ENCODE measurements around the gene AGMAT.
"Not testable (repeated sequence)": the region's sequence is repeated elsewhere in the genome, so short reads cannot be mapped to it uniquely, and the experiment has no call there.

The AGMAT gene

GRCh38 chr1:15610167-15610566, 25.3 kb upstream of the AGMAT start:
- DNase-seq: no peak

- no peak for DNase-seq
Observed at GRCh38 chr1:15609631-15610030, 24.8 kb upstream of the AGMAT start.

- DNase-seq: no peak
Observed at GRCh38 chr1:15605398-15606383, 20.8 kb upstream of the AGMAT start.

- not testable (repeated sequence) for DNase-seq
Observed at GRCh38 chr1:15604400-15604799, 19.5 kb upstream of the AGMAT start.

GRCh38 chr1:15603966-15604282, 19.1 kb upstream of the AGMAT start:
- DNase-seq: not testable (repeated sequence)

GRCh38 chr1:15603050-15603965, 18.5 kb upstream of the AGMAT start:
- peak; percentile 96 for DNase-seq

- DNase-seq: no peak
Observed at GRCh38 chr1:15598436-15598835, 13.6 kb upstream of the AGMAT start.

GRCh38 chr1:15595809-15596617, 11.2 kb upstream of the AGMAT start:
- DNase-seq: no peak

GRCh38 chr1:15592285-15592684, 7.4 kb upstream of the AGMAT start:
- no peak for DNase-seq

- no peak for DNase-seq
Observed at GRCh38 chr1:15583016-15583706, 1.7 kb downstream of the AGMAT start.

GRCh38 chr1:15579683-15580047, 5.2 kb downstream of the AGMAT start:
- DNase-seq: peak; percentile 38

GRCh38 chr1:15578921-15579682, 5.7 kb downstream of the AGMAT start:
- DNase-seq: no peak

- no peak for DNase-seq
Observed at GRCh38 chr1:15577691-15578090, 7.2 kb downstream of the AGMAT start.

- no peak for DNase-seq
Observed at GRCh38 chr1:15575549-15576150, 9.2 kb downstream of the AGMAT start.

- no peak for DNase-seq
Observed at GRCh38 chr1:15574741-15575140, 10.1 kb downstream of the AGMAT start.

GRCh38 chr1:15573477-15573876, 11.4 kb downstream of the AGMAT start:
- DNase-seq: no peak

- DNase-seq: no peak
Observed at GRCh38 chr1:15571266-15571665, 13.6 kb downstream of the AGMAT start.

GRCh38 chr1:15570861-15571260, 14.0 kb downstream of the AGMAT start:
- no peak for DNase-seq

- no peak for DNase-seq
Observed at GRCh38 chr1:15568387-15569073, 16.3 kb downstream of the AGMAT start.

- no peak for DNase-seq
Observed at GRCh38 chr1:15559189-15559810, 25.6 kb downstream of the AGMAT start.

Measured in suppressor macrophage treated with lipopolysaccharide for 4 hours (primary cell).